M059J (cell line): ENCODE data around the gene CNTN2. TPM values are rescaled to one million over a fixed set of nuclear protein-coding genes. Genes with fewer than 3 reads are reported as not detected.

Source experiments
- DNase-seq: peaks from one replicate; pipeline ENCODE4 v3.0.0-alpha.2; 2012; ENCODE audit warnings: low read depth
- total RNA-seq: library from RNA; depleted of rRNA; stranded (reverse); fragments of >200 nt; shearing (Covaris generic); gene quantifications from 2 replicates; pipeline ENCODE4 v1.2.3, GENCODE V29; 2014

Gene CNTN2
- total RNA-seq, 1 experiment from 2014 or later, result not detected

DNA sequence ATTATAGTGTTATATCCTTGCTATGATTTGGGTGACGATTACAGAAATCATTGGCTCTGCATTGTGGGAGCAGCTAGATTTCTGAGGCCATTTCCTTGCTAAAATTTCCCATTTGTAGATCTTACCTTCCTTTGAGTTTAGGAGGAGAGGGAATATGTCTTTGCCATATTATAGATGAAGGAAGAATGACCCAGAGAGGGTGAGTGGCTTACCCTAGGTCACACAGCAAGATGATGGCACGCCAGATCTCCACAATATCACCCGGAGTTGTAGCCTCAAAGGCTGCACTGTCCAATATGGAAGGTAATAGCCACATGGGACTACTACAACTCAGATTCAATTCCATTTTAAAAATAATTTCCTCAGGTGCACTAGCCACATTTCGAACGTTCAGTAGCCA, 10.3 kb downstream of the CNTN2 start:
- DNase-seq, result no peak

DNA sequence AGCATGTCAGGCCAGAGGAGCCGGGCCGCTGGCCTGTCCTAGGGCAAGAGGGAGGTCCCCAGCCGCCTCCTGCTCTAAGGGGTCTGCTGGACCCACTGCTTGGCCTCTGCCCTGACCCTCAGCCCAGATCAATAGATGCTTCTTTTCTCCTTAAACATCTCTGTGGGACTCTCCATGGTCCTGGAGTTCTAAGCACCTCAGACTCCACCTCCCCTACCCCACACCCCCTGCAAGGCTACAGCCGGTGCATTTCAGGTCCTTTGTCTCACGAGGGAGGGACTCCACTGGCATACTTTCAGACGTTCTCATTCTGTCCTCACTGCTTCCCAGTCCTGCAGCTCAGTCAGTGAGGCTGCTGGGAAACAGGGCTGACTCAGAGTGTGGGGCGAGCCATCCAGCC, 11.0 kb downstream of the CNTN2 start:
- DNase-seq, result peak; percentile 8

DNA sequence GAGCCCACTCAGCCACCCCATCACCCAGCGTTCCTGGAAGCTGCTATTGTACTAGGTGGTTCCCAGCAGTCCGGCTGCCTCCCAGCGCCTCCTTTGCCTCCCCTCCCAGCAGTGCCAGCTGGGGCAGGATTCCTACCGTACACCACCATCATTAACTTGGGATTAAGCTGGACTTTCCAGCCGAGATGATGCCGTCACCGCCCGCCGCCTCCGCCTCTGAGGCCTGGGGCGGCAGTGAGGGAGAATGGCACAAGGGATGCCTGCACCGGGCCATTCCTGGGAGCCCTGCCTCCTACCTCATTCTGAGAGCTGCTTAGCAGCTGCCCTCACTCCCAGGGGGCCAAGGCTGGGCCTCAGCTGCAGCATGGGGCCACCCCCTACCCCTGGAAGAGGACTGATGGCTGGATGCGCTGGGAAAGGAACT, 13.2 kb downstream of the CNTN2 start:
- no peak for DNase-seq

DNA sequence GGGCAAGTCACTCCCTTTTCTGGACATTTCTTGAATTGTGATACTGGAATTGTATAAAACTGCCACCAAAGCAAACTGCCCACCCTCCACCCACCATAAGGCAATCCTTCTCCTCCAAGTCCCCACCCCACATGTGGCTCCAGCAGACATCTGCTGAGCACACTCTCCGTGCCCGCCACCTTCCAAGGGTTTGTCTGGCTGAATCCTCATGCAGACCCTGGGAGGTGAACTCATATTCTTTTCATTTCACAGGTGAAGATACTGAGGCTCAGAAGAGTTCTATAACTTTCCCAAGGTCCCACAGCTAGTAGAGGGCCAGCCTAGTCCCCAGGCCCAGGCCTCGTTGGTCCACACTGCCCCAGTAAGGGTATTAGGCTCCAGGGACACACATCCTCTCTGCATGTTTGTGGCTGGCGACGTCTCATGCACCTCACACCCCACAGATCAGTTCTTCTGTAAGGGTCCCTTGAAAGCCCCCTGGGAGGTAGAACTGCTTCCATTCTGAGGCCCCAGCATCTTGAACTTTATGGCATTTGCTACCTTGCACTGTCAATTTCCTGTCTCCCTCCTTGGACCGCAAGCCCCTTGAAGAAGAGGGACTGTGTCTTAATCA, 14.1 kb downstream of the CNTN2 start:
- no peak for DNase-seq

DNA sequence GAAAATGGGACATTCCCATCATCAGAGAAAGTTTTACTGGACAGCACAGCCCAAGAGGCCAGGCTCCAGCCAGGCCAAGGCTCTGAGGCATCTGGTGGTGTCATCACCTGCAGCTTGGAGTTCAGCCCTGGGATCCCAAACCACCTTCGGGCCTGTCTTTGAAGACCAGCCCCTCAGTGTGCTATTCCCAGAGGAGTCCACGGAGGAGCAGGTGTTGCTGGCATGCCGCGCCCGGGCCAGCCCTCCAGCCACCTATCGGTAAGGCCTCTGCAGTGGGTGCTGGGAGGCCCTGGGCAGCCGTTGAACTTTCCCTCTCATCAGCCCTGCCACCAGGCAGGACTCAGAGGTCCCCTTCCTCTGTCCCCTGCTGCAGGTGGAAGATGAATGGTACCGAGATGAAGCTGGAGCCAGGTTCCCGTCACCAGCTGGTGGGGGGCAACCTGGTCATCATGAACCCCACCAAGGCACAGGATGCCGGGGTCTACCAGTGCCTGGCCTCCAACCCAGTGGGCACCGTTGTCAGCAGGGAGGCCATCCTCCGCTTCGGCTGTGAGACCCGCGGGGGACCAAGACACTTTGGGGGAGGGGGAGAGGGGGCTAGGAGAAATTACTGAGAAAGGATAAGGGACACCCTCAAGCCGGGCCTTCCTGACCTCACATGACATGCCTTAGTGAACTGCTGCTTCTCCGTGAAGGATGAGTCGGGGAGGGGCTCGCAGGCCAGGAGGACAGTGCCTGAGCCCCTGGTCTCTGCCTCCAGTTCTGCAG, 15.0 kb downstream of the CNTN2 start:
- no peak for DNase-seq

DNA sequence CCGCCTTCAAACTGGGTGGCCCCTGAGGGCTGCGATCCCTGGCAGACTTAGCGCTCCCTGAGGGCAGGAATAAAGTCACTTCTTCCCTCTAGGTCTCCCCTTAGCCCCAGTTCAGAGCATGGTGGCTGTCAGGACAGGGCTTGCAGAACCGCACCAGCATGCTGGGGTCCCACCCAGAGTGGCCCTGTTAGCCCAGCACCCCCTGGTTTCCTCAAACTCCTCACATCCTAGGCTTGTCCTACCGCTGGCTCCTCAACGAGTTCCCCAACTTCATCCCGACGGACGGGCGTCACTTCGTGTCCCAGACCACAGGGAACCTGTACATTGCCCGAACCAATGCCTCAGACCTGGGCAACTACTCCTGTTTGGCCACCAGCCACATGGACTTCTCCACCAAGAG, 15.8 kb downstream of the CNTN2 start:
- no peak for DNase-seq

DNA sequence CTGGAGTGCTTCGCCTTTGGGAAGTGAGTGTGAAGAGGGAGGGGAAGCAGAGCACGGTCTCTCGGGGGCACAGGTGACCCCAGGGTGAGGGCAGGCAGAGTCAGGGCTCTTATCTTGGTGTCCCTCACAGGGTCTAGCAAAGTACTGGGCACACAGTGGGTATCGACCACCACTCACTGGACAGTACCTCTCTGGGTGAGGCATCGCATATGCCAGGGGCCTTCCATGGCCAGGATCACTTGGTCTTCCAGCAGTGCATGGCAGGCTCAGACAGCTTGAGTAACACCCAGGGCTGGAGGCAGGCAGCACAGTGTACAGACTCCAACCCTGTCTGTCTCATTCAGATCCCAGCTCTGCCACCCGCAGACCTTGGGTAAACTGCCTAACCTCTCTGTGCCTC, 16.6 kb downstream of the CNTN2 start:
- no peak for DNase-seq

DNA sequence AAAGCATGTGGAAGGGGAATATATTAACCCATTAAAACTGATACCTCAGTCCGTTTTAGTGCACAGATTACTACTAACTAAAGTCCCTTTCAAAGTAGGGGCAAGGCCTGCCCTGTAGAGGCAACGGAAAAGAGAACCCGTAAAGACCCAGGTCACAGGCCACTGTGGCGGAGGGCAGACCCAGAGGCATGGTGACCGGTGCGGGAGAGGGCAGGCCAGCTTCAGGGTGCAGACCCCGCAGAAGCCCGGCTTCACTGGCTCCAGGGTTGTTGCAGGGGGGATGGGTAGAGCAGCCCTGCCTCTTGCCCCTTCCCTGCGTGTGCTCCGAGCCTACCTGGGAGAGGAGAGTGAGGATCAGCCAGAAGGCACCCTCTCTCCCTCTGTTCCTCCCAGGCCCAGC, 17.7 kb downstream of the CNTN2 start:
- no peak for DNase-seq

DNA sequence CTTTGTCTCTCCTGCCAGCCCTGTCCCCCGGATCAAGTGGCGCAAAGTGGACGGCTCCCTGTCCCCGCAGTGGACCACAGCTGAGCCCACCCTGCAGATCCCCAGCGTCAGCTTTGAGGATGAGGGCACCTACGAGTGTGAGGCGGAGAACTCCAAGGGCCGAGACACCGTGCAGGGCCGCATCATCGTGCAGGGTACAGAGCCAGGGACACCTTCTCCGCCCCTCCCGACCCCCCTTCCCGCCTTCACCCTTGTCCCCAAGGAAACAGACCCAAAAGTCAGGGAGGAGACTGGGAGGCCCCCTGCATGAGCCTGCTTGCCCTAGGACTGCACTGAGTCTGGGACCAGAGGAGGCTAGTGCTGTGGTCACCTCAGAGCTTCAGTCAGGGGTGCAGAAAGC, 18.2 kb downstream of the CNTN2 start:
- no peak for DNase-seq

DNA sequence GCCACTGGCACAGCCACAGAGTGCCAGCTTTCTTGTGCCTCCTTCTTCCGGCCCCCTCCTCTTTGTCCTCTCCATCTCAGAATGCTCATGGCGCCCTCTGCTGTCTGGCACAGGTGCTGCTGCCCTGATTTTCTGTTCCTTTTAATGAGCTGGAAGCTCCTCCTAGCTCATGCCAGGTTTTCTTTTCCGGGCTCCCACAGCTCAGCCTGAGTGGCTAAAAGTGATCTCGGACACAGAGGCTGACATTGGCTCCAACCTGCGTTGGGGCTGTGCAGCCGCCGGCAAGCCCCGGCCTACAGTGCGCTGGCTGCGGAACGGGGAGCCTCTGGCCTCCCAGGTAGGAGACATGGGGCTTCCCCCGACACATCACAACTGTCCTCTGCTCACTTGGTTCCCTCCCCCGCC, 18.7 kb downstream of the CNTN2 start:
- peak; percentile 69 for DNase-seq

DNA sequence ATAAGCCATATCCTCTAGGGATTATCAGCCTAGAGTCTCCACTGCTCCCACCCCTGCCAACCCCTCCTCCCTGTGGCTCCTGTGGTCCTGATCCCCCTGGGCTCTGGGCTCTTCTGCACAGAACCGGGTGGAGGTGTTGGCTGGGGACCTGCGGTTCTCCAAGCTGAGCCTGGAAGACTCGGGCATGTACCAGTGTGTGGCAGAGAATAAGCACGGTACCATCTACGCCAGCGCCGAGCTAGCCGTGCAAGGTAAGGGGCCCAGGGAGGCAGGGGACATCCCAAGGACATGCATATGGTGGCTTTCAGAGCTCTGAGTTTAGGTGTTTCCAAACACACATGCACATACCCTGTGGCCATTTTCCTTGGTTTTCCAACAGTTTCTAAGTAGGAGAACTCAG, 19.3 kb downstream of the CNTN2 start:
- no peak for DNase-seq

DNA sequence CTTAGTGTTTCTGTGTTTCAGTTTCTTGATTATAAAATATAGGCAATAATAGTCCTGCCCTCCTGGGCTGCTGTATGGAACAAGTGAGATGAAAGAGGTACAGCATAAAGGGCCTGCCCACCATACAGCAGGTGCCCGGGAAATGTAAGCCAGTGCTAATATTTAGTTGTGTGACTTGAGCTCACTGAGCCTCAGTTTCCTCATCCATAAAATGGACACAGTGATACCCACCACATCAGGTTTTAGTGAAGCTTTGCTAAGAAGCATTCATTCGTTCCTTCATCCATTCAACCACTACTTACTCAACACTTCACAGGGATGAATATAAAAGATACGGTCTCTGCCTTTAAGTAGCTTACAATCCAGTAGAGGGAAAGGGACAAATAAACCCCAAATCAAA, 19.9 kb downstream of the CNTN2 start:
- DNase-seq, result no peak

DNA sequence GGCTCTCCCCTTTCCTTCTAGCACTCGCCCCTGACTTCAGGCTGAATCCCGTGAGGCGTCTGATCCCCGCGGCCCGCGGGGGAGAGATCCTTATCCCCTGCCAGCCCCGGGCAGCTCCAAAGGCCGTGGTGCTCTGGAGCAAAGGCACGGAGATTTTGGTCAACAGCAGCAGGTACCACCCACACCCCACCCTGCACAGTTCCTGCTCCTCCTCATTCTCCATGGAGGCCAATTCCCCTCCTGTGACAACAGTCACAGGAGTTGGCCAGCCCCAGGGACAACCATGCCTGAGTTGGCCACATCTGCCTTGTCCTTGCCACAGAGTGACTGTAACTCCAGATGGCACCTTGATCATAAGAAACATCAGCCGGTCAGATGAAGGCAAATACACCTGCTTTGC, 21.3 kb downstream of the CNTN2 start:
- no peak for DNase-seq

DNA sequence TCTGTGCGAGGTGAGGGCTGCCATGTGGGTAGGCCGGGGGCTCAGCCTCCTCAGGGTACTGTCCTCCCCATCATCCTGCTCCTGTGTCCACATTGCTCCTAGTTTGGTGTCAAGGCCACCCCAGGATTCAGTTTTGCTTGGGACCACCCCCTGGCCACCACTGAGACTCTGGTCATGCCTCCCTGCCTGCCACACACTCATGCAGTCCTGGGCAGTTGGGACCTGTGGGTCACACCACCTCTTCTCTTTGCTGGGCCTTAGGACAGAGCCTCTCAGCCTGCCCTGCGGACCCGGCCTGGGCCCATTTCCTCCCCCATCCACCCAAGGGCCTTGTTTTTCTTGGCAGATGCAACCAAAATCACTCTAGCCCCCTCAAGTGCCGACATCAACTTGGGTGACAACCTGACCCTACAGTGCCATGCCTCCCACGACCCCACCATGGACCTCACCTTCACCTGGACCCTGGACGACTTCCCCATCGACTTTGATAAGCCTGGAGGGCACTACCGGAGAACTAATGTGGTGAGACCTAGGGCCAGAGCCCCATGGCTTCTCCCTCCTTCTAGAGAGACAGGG, 21.8 kb downstream of the CNTN2 start:
- no peak for DNase-seq

DNA sequence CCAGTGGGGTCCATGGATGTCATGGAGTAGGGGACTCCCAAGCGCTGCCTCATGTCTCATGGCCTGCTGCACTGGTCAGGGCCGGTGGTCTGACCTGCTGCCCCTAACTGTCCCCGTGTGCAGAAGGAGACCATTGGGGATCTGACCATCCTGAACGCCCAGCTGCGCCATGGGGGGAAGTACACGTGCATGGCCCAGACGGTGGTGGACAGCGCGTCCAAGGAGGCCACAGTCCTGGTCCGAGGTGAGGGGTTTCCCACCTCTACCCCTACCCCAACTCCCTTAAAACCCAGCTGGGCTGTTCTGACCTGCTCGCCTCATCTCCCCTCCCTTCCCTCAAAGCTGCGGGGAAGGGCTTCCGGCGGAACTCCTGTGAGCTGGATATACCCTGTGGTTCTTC, 22.7 kb downstream of the CNTN2 start:
- DNase-seq, result no peak

DNA sequence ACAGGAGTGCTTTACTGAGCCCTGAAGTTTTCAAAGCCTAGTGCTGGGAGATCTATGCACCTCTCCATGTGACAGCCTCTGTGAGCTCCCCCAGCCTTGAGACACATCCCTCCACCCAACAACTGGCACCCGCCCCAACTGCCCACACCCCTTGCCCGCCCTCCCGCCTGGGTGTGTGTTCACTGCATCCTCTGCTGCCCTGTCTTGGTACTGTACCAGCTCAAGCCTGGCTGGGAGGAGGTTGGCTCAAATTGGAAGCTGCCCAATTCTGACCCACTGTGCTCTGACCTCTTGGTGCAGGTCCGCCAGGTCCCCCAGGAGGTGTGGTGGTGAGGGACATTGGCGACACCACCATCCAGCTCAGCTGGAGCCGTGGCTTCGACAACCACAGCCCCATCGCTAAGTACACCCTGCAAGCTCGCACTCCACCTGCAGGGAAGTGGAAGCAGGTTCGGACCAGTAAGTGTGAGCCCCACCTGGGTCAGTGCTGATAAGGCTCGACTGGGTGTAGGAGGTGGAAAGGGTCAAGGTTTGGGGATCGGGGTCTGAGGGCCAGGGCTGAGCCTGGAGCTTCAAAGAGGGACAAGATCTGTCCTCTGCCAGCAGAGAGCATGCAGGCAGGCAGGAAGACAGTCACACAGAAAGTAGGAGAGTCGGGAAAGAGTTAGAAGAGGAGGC, 23.3 kb downstream of the CNTN2 start:
- DNase-seq, result peak; percentile 25

DNA sequence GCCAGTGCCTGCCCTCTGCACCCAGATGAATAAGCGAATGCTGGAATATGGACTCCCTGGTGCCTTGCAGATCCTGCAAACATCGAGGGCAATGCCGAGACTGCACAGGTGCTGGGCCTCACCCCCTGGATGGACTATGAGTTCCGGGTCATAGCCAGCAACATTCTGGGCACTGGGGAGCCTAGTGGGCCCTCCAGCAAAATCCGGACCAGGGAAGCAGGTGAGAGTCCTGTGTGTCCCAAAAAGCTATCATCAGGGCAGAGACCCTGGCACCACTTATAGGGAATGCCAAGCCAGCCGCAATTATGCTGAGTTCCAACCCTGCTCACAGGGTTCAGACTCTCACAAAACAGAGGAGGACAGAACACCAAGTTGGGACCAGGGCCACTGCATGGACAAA, 24.0 kb downstream of the CNTN2 start:
- DNase-seq, result no peak

DNA sequence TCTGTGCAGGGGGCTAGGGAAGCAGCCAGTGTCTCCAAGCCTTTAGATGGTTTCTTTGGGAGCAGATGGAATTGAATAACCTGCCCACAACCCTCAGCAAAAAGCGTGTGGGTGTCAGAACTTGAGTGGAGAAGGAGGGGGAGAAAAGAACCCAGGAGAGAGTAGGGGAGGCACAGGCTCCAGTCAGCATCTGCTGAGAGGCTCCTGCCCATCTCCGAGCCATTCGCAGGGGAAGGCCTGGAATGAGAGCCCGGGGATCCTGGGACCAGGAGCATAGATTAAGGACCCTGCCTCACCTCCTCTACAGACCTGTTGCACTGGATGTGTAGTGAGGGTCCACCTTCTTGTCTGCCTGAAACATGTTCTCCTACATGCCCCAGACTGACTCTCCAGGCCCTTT, 25.0 kb downstream of the CNTN2 start:
- DNase-seq, result no peak

DNA sequence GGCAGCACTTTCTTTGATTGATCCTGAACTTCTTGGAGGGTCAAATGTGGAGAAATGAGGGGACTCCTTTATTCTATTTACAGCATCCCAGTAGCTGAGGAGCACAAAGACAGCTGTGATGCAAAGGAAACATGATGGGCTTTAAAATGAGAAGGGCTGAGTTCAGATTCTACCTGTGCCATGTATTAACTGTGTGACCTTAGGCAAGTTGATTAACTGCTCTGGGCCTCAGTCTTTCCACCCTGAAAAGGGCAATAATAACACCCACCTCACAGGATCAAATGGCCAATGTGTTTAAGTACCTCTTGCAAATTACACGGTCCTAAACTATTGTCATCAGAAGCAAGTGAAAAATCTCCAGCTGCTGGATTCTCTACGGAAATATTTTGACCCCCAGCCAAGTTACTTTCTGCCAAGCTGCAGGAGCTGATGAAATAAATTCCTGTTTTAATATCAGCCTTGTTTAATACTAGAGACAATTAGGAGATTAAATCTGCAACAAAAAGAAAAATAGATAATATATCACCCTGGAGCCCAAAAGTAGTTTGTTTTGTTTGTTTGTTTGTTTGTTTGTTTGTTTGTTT, 25.5 kb downstream of the CNTN2 start:
- no peak for DNase-seq

DNA sequence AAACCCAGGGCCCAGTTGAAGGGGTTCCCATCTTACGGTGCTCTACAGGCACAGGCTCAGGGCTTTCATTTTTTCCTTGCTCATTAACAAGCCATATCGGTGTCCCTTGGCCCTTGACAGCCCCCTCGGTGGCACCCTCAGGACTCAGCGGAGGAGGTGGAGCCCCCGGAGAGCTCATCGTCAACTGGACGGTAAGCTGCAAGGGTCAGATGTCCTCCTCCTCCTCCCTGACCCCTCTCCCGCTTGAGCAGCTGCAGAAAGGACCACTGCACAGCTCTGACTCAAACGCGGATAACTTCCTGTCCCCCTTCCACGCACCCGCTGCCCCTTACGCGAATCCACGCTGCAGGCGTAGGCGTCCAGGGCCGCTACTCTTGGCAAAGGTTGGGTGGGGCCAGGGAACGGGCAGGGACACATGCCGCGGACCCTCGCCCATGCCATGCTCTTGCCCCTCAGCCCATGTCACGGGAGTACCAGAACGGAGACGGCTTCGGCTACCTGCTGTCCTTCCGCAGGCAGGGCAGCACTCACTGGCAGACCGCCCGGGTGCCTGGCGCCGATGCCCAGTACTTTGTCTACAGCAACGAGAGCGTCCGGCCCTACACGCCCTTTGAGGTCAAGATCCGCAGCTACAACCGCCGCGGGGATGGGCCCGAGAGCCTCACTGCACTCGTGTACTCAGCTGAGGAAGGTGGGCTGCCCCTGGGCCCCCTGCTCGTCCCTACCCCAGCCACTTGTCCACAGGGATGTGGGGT, 26.5 kb downstream of the CNTN2 start:
- DNase-seq, result no peak

DNA sequence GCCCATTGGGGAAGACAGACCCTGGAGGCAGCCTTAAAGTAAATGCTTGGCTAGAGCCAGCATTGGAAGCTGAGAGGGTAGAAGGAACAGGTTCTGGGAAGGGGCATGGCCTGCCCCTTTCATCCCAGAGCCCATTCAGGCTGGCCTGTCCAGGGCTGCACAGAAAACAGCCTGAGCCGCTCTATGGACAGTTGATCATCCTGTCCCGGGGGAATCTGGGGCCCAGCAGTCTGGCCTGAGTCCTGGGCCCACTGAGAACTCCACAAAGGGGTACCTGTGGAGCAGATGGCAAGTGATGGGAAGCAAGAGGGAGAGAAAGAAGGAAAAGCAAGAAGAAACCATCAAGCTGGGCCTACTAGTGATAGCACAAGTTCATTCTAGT, 28.0 kb downstream of the CNTN2 start:
- DNase-seq, result no peak

DNA sequence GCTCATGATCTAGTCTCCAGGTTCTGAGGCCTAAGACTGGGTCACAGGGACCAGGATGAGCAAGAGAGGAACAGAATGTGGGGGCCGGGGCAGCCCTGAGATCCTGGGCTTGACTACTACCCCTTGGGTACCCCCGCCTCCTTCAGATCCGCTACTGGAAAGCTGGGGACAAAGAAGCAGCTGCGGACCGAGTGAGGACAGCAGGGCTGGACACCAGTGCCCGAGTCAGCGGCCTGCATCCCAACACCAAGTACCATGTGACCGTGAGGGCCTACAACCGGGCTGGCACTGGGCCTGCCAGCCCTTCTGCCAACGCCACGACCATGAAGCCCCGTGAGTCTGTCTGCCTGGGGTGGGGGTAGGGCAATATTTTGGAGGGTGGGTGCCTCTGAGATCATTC, 28.8 kb downstream of the CNTN2 start:
- DNase-seq, result no peak
